HG03066 (cell line): ENCODE data around the gene CREBL2.
"Not testable (repeated sequence)": the region's sequence is repeated elsewhere in the genome, so short reads cannot be mapped to it uniquely, and the experiment has no call there.

ENCODE experiments used
- ATAC-seq: cut with Tn5 transposase; IDR thresholded peaks from one replicate; pipeline ENCODE4 v1.9.1; 2021; ENCODE audit warnings: low read depth; ENCODE audit not compliant: unreplicated experiment

CREBL2 gene

GRCh38 chr12:12630850-12631249 is 19.2 kb downstream of the CREBL2 start:
- ATAC-seq, result no peak

- ATAC-seq, result no peak
Observed at GRCh38 chr12:12635651-12636050, 24.0 kb downstream of the CREBL2 start.

- ATAC-seq, result no peak
Observed at GRCh38 chr12:12636641-12637040, 25.0 kb downstream of the CREBL2 start.

GRCh38 chr12:12639995-12640394 is 28.3 kb downstream of the CREBL2 start:
- ATAC-seq, result not testable (repeated sequence)

- ATAC-seq, result no peak
Observed at GRCh38 chr12:12641650-12642049, 30.0 kb downstream of the CREBL2 start.

- ATAC-seq, result no peak
Observed at GRCh38 chr12:12642916-12643315, 31.2 kb downstream of the CREBL2 start.

GRCh38 chr12:12645485-12645884 is 33.8 kb downstream of the CREBL2 start:
- no peak for ATAC-seq

GRCh38 chr12:12645968-12646367 is 34.3 kb downstream of the CREBL2 start:
- not testable (repeated sequence) for ATAC-seq

- ATAC-seq, result no peak
Observed at GRCh38 chr12:12646483-12647072, 34.9 kb downstream of the CREBL2 start.

- ATAC-seq, result no peak
Observed at GRCh38 chr12:12648284-12648683, 36.6 kb downstream of the CREBL2 start.

GRCh38 chr12:12648951-12649650 is 37.4 kb downstream of the CREBL2 start:
- no peak for ATAC-seq

- no peak for ATAC-seq
Observed at GRCh38 chr12:12651752-12652151, 40.1 kb downstream of the CREBL2 start.

GRCh38 chr12:12652704-12653103 is 41.0 kb downstream of the CREBL2 start:
- ATAC-seq, result not testable (repeated sequence)

- no peak for ATAC-seq
Observed at GRCh38 chr12:12653922-12654321, 42.2 kb downstream of the CREBL2 start.

GRCh38 chr12:12654691-12655460 is 43.2 kb downstream of the CREBL2 start:
- no peak for ATAC-seq

GRCh38 chr12:12660201-12660600 is 48.5 kb downstream of the CREBL2 start:
- ATAC-seq, result no peak

- ATAC-seq, result no peak
Observed at GRCh38 chr12:12661086-12661856, 49.6 kb downstream of the CREBL2 start.

- no peak for ATAC-seq
Observed at GRCh38 chr12:12663644-12664294, 52.1 kb downstream of the CREBL2 start.

- ATAC-seq, result no peak
Observed at GRCh38 chr12:12665194-12665593, 53.5 kb downstream of the CREBL2 start.

GRCh38 chr12:12668005-12668404 is 56.3 kb downstream of the CREBL2 start:
- no peak for ATAC-seq
